ENCODE measurements around the gene LATS2.
"Not testable (repeated sequence)": the region's sequence is repeated elsewhere in the genome, so short reads cannot be mapped to it uniquely, and the experiment has no call there.

The LATS2 gene

DNA sequence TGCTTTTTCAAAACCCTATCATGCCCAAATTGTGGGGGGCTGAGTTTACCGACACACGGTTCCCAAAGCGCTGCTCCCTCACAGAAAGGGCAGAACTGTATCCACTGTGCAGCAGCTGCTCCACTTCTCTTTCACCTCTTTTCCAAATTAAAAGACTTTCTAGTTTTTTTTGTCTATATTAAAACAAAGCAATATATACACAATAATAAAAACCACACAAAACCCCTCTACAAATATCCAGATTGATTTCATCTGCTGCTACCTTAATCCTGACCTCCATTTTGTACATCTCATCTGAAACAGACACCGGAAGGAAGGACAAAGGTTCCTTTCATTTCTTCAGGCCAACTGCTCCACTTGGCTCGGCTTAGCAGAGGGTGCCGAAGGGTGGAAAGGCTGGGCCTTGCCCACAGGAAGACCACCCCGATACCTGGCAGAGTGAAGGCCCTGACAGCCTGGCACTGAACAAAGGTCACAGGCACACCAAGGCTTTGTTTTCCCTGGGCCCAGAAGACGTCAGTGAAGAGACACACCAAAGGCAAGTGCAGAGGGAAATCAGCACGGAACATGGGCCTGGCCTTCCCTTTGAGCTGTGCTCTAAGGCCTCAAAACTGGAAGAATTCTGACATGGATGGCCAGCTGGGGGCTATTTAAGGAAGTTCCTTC, 71.6 kb downstream of the LATS2 start:
- no peak for DNase-seq

DNA sequence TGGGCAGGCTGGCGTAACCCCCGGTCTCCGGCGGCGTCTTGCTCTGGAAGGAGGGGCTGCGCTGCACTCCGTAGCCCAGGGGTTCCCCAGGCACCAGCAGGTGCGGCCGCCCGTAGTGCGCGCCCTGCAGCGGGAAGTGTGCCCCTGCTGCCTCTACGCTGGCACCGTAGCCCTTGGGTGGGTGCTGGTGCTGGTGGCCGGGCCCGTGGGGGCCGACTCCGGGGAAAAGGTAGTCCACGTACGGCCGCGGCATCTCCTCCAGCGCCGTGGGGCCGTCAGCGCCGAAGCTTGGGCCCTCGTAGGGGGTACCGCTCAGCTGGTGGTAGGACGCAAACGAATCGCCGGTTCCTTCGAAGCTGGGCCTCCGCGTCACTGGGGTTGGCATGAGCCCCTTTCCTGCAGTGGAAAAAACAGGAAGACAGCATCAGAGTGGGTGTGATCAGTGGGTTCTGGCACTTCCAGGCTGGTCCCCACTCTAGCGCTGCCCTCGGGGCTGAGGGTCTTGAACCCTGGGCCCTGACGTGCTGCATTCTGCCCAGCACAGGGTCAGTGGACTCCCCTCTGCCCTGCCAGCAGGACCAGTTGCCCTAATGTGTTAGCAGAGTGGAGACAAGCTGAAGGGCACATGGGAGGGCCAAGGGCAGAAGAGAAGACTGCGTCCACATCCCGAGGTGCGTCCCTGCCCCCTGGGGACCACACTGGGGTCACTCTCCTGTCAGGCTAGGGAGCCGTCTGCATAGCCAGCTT, 72.3 kb downstream of the LATS2 start:
- no peak for DNase-seq

DNA sequence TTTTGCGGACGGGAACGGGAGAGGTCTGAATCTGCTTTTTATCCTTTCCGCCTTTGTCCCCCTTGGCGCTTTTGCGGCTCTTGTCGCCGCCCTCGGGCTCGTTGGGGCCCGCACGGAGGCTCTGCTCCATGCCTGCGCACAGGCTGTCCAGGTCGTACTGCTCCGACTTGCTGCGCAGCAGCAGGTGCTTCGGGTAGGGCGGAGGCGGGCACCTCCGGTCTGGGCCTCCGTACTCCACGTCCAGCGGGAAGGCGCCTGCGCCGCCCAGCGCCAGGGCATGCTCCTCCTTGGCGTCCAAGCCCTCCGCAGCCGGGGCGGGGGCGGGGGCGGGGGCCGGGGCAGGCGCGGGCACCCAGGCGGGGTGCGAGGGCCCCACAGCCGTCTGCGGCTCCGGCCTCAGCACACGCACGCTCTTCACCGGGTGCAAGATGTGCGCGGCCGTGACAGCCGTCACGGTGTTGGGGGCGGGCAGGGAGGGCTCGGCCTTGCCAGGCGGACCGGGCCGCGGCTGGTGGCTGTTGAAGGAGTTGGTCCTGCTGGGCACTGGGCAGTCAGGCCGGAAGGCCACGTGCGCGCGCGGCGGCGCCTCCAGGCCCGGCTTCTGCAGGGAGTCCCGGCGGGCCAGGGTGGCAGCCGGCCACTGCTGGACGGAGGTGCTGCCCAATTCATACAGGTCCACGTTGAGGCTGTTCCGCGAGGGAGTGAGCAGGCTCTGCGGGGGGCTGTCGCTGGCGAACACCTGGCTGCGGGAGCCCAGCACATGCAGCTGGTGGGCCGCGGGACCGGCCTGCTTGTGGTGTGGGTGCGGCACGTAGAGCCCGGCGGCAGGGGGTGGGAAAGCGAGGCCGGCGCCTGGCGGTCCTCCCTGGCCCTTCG, 73.1 kb downstream of the LATS2 start:
- no peak for DNase-seq

DNA sequence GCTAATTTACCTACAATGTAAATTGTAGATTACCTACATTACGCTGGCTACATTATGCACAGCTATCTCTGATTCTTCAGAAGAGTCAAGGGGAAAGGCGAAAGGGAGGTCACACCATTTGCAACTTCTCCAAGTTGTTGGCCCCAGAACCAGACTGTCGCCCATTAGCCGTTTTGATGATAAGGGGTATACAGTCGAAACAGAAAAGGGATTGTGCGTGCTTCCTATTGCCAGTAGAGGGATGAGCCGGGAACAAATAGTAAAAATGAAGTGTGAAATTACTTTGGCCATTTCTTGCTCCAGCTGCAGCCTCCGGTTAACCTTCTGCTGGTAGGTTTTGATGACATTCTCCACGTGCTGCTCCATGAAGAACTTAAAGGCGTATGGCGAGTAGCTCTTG, 73.8 kb downstream of the LATS2 start:
- DNase-seq: no peak

DNA sequence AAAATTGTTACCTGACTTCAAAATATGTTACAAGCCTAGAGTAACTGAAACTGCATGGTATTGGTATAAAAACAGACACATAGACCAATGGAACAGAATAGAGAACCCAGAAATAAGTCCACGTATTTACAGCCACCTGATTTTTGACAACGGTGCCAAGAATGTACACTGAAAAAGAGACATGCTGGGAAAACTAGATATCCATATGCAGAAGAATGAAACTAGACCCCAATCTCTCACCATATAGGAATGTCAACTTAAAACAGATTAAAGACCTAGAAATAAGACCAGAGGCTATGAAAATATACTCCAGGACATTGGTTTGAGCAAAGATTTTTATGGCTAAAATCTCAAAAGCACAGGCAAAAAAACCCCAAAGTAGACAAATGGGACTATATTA, 76.5 kb downstream of the LATS2 start:
- DNase-seq: no peak

DNA sequence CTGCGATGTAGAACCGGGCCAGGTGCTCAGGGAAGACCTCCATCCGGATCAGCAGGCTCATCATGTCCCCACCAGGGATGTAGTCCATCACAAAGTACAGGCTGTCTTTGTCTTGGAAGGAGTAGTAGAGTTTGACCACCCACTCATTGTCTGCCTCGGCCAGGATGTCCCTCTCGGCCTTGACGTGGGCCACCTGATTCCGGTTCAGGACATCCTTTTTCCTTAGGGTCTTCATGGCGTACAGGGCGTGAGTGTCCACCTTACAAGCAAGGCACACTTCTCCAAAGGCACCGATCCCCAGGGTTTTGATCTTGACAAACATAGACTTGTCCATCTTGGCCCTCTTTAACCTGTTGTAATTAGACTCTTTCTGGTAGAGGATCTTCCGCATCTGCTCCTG, 78.0 kb downstream of the LATS2 start:
- DNase-seq: no peak

DNA sequence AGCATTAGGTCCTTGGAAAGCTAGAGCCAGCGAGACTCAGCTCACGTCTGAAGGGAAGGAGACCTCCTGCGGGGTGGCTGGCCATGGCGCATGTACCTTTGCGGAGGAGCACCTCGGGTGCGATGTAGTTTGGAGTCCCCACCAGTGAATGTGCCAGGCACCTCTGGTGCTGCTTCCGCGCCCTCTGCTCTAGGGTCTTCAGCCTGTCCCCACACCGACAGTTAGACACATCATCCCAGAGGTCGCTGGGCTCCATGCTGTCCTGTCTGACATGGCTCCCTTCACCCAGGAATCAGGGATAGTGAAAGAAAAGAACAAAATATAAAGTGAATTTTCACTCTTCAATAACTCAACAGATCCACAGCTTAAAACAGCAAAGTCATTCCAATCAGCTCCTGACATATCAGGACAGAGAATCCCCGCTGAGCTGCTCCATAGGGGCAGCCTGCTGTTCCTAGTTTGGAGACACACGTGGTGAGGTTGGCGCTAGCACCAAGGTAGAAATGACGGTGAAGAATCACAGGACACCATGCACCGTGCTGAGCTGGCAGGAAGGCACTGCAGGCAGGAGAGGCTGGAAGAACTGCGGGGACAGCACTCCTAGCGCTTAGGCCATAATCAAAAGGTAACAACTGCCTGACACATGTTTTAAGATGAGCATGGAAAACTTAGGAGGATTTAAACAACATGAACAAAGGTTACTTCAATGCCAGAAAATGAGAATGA, 79.9 kb downstream of the LATS2 start:
- no peak for DNase-seq

DNA sequence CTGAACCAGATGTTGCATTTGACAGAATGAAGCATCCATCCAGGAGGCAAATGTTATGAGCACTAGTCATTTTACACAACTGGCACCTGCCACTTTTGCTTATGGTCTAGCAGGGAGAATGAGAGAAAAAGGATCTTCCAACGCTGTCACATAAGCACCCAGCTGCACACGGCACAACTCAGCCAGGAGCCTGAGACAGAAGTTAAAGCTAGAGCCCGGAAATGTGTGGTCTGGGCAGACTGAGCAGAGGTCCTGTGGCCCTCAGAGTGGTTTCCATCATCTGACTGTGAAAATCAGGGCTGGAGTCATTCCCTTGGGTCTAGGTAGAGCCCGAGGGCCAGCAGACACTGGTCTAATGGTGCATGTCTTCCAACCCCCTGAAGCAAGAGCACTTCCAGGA, 80.5 kb downstream of the LATS2 start:
- DNase-seq: no peak

DNA sequence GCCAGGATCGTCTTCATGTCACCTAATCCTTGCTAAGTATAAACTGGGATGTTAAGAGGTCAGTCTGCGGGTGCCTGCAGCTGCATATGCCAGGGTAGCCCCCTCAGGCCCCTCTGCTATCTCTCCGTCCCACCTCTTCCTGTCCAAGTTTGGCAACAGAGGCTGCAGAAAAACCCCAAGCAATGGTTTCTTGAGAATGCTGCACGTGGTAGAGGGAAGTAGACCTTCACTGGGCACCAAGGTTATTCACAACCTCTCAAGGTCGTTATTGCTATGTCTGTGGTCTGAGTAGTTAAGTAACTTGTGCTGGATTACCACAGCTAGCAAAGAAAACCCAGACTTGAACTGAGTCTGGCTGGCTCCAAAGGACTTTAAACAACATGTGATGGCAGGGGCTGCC, 81.0 kb downstream of the LATS2 start:
- DNase-seq: no peak

DNA sequence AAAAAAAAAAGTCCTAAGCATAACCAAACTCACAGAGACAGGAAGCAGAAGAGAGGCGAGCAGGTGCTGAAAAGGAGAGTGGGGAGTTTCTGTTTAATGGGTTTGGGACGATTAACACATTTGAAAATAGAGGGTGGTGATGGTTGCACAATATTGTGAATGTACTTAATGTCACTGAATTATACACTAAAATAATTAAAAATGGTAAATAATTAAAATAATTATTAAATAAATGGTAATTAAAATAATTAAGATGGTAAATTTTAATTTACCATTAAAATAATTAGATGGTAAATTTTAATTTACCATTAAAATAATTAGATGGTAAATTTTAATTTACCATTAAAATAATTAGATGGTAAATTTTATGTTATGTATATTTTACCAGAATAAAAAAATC, 84.0 kb downstream of the LATS2 start:
- no peak for DNase-seq

DNA sequence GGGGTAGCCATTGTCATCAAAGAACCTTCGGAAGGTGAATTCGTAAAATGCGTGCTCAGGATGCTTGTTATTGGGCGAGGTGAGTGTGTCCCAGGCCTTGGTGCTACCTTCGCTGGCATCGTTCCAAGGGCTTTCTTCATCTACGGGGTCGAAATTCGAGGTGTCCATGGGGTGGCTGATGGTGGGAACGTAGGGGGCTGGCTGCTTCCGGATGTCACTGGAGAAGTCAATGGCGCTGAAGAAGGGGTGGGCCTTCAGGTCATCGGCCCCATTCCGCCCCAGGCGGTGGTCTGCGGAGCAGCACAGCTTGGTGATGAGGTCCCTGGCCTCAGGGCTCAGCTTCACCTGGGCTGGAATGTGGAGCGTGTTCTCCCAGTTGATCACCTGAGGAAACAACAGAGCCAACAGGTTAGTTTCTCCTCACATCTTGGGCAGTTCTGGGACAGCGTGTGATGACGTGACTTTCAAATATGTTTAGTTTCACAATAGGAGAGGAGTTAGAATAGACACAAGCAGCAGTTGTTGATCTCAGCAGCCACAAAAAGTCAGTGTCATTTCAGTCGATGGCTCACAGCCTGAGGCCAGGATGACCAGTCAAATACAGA, 86.3 kb downstream of the LATS2 start:
- DNase-seq: no peak

DNA sequence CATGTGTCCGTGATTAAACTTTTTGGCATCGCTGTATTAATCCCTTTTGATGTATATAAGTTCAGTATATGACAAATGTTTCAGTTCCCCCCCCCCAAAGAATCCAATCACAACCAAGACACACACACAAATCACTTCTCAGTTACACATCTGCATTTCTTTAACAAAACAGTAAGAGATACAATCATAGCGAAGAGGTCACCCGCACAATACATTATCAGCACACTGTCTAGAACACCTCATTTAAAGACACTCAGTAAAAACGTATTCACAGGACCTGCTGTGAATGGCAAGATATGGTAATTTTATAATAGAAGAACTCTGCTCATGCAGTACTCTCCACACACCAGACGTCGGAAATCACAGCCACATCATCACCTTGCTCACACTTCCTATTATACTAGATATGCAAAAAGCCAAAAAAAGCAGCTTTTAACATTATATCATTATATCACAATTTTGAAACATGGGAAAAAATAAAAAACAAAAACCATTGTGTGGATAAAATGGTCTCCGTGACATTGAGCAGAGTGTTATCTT, 87.4 kb downstream of the LATS2 start:
- DNase-seq: no peak

DNA sequence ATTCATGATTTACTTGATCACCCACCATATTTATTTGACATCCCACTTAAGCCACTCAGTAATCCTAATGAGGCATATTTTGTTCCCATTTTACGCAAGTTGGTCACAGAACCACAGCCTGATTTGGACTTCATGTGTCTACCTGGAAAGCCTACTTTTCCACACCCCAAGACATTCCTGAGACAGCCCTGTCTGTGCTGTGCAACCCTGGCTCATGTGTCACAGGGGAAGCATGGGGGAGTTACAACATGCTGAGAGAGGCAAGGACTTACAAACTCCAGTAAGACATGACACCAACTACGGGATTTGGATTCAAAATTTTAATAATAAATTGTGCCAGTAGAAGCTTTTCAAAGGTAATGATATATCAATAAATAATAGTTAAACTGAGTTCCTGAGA, 88.7 kb downstream of the LATS2 start:
- DNase-seq: no peak

DNA sequence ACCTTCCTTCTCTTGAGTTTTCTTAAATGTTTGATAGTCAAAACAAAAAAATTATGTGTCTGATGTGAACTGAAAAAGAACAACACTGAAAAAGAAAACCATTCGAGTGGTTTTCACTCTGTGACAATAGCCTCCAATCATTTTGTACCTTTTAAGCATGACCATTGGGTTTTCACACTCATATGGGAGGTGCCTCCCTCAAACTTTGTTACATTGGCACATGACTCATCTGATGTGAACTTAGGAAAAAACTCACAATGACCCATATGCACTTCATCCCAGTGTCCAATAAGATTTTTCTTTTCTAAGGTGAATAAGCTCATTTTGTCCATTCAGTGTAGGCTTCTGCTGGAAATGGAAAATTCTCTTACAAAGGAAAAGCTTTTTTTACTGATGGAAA, 92.2 kb downstream of the LATS2 start:
- no peak for DNase-seq

DNA sequence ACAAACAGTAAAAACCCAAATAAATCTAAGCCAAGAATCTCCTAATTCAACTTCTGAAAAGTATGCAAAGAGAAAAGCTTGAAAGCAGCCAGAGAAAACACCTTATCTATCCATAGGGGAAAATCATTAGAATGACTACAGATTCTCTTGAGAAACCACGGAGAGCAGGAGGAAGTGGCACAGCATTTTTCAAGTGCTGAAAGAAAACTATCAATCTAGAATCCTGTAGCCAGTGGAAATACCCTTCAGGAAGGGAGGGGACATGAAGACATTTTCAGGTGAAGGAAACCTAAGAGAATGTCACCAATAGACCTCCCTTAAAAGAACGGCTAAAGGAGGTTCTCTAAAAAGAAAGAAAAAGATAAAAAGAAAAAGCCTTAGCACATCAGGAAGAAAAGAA, 92.6 kb downstream of the LATS2 start:
- no peak for DNase-seq

DNA sequence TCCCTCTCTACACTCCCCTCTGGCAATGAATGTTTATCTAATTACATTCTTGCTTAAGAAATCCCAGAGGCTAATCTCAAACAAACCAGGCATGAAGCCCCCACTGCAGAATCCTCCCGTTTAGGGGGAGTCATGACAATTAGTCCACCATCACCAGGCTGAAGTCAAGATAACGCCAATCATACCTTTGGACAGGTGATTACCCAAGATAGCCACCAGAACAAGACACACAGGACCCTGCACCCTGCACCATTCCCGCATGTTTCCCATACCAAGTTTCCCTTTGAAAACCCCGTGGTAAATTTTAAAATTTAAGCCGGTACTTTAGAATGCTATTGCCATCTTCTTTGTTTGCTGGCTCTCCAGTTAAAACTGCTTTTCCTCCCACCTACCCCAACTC, 94.0 kb downstream of the LATS2 start:
- no peak for DNase-seq

DNA sequence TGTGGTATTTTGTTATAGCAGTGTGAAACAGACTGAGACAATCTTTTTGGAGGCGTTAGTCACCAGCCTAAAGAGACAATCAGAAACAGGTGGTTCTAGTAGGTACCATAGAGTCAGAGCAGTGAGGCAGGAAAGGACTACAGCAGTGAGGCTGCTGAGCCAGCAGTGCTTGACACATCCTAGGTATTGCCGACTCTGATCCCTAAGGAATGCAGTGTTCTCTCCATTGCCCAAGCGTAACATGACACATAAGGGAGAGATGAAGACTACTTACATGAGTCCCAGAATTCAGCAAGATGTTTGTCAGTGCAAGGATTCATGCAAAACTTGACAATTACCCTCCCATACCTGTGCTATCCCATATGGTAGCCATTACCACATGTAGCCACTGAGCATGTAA, 96.5 kb downstream of the LATS2 start:
- DNase-seq: no peak

DNA sequence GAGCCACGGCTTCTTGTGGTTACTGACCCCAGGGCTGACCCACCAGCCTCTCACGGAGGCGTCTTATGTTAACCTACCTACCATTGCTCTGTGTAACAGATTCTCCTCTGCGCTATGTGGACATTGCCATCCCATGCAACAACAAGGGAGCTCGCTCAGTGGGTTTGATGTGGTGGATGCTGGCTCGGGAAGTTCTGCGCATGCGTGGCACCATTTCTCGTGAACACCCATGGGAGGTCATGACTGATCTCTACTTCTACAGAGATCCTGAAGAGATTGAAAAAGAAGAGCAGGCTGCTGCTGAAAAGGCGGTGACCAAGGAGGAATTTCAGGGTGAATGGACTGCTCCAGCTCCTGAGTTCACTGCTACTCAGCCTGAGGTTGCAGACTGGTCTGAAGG, 99.7 kb downstream of the LATS2 start:
- not testable (repeated sequence) for DNase-seq

DNA sequence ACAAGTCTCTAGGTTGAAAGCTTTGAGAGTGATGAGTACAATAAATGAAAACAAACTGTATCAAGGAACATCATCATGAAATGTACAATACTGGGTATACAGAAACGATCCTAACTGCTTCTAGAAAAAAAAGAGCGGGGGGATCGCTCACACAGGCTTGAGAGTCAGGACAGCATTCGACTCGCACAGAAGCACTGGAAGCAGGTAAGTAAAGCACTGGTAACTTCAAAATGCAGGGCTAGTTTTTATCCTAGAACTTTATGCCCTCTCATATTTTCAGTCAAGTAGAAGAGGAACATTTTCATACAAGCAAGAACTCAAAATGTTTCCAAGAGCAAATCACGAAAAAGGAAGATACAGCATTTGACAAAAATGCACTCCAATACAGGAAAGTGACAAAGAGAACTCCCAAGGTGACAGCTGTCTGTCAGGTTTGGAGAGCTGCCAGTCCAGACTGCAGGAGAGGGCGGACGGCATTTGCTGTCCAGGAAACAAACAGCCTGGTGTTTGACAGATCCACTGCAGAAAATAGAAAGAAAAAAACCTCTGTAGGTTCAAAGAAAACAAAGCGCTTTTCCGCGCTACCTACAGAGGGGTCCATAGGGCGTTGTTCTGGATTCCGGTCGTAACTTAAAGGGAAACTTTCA, 100.6 kb downstream of the LATS2 start:
- DNase-seq: no peak

DNA sequence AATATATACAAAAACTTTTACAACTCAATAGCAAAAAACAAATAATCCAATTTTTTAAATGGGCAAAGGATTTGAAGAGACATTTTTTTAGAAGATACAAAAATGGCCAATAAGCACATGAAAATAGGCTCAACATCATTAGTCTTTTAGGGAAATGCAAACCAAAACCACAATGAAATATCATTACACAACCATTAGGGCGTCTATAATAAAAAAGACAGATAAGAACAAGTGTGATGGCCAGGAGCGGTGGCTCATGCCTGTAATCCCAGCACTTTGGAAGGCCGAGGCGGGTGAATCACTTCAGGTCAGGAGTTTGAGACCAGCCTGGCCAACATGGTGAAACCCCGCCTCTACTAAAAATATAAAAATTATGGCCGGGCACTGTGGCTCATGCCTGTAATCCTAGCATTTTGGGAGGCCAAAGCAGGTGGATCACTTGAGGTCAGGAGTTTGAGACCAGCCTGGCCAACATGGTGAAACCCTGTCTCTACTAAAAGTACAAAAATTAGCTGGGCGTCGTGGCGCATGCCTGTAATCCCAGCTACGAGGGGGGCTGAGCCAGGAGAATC, 104.3 kb downstream of the LATS2 start:
- not testable (repeated sequence) for DNase-seq

DNA sequence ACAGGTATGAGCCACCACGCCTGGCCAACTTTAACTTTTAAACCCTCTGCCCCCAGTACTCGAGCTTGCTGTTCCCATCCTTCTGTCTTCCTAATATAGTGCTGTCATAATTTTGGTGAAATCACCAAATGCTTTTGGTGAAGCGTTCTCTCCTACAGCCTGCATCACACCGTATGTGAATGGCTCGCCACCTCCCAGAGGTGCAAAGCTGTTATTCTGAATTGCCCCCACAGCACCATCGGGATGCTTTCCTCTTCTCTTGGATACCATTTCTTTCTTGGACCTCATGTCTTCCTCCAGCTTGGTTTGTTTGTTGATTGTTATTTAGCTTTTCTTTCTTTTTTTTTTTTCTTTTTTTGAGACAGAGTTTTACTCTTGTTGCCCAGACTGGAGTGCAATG, 105.9 kb downstream of the LATS2 start:
- no peak for DNase-seq

Data from activated CD4-positive, CD25-positive, alpha-beta regulatory T cell (primary cell).